Activated CD4-positive, CD25-positive, alpha-beta regulatory T cell treated with anti-CD3 and anti-CD28 coated beads, Interleukin-2, amount 50 U/mL, for 72 hours (primary cell): Measurements from ENCODE around the gene MIEN1.
"Not testable (repeated sequence)": the region's sequence is repeated elsewhere in the genome, so short reads cannot be mapped to it uniquely, and the experiment has no call there.

Source experiments
- DNase-seq: peaks from one replicate; pipeline ENCODE4 v3.0.0; 2021

The MIEN1 gene, protein sequence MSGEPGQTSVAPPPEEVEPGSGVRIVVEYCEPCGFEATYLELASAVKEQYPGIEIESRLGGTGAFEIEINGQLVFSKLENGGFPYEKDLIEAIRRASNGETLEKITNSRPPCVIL

DNA sequence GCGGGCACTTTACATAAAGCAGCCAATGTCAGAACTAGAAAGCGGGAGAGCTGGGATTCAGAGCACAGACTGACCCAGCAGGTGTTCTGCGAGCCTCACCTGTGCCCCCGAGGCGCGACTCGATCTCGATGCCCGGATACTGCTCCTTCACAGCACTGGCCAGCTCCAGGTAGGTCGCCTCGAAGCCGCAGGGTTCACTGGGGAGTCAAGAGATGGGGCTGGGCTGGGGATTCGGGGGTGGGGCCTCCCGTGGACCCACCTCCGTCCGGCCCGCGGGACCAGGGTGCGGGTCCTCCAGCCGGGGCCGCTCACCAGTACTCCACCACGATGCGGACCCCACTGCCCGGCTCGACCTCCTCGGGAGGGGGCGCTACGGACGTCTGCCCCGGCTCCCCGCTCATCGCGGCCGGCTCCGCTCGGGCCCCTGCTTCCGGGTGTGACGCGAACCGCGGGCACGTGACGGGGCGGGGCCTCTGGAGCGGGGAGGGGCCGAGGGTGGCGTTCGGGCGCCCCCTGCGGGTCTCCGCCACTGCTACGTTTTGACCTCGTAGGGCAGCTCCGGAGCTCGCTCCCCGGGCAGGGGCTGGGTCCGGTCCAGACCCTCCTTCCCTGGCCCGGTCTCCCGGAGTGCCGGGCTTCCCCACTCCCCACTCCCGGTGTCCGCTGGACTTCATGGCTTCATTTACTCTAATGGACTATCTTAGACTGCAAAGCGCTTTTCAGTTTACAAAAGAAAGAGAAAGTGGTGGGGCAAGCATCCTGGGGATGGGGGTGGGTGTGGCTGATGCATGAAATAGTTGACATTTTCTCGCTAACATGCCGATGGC is at the start of gene MIEN1:
Gene MIEN1 (minus strand): TSS at position 438 of the 827 bp plus-strand sequence. CDS start 37 bp downstream, at position 401.
- DNase-seq: peak; percentile 98

DNA sequence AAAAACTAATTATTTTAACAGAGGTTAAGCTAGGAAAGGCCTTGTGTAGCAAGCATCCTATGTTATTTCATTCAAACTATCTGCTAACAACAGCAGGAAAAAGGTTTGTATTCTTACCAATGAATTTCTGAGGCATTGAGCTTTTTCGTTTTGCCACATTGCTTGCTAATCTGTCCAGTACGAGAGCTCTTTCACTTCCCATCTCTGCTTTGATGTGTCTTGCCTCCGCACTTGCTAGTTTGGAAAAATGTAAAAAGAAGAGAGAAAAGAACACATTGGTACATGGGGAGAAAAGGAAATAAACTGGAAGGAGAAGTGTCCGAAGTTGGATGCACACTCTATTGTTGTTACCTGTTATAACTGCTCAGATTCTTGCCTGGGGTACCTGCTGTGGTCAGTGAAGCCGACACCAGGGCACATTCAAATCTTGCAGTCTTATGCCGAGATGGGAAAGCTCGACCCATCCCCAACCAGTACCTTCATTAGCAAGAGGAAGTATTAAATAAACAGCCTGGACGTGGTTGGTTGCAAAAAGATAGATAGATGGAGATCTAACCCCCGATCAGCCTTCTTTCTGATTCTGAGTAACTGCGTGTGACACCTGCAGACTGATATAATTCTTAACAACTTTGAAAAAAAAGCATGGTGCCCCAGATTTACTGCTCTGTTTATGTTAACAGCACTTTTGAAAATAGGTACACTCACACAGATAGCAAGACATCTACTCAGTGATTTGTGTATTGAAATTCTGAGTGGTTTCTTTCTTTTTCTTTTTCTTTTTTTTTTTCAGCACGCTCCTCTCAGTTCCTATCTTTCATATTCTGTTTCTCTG is 47.4 kb upstream of the MIEN1 start:
- no peak for DNase-seq

DNA sequence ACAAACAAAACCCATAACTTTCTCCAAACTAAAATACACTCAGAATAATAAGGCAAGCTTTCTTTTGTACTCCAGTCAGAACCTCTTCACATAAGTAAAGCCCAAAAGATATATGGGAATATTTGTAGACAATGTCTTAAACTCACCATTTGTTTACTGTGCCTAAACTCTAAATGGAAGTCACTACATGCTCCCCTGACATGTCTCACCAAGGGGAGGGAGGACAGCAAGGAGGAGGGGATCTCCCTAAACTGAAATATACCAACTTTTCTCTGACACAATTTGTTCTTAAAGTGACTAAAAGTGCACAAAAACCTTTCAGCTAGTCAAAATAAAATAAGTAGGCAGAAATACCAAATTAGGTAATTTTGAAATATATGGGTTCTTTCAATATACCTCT is 45.9 kb upstream of the MIEN1 start:
- no peak for DNase-seq

DNA sequence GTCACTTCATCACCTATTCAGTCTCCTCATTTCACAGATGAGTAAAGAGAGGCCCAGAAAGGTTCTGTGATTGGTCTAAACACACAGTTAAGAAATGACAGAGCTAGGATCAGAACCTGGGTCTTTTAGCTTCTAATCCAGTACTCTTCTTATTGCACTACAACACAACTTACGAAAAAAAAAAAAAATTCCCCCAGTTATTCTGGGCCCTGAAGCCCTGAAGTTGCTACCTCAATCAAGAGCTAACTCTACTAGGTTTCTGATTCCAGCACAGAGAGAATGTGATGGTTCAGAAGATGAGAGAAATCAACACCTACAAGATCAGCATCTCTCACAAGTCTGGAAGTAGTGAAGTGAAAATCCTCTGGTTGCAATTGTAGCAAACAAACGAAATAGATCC is 44.7 kb upstream of the MIEN1 start:
- DNase-seq: no peak

DNA sequence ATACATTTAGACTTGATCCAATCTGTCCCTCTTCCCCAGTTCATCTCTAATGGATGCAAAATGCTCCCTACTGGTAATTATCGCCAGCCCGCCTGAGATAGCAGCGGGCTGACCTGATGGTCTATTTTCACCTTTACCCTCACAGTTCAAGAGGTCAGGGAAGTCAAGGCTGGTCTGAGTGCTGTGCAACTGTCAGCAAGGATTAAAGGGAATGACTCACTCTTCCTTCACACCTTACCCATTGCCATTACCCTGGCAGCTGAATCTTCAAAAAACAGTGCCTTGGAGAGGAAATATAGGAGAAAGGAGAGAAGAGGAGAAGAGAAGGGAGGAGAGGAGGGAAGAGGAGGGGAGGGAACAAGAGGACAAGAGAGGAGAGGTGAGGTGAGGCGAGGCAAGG is 43.7 kb upstream of the MIEN1 start:
- no peak for DNase-seq

DNA sequence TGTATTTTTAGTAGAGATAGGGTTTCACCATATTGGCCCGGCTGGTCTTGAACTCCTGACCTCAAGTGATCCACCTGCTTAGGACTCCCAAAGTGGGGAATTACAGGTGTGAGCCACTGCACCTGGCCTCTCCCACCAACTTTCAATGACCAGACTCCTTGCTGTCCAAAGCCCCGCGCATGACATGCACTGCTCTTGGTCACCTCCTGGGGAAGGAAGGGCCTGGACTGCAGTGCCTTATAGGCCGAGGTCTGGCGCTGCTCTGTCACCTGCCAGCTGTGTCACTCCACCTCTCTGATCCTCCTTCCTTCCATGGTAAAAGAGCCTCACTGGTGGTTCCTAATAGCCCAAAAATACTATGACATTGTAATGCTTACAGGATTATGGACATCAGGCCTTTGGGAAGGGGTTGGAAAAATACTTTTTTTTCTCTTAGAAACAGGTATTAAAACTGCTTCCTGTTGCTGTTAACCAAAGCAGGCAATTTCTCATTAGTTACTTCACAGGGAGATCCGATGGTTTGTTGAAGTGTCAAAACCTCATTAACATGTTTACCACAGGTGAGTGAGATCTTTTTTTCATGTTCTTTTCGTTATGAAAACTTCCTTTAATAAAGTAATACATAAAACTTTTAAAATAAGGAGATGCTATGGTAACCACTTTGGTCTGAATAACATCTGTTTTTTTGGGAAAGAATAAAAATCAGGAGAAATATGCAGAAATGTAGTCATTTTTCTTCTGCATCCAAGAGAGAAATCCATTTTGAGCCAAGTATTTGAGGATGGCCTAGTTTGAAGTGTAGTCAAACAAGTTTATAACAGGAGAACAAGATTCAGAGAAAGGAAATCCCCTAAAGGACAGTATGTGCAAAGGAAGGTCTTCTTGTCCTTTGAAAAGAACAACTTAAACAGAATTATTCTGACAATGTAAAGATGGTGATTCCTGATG is 42.9 kb upstream of the MIEN1 start:
- DNase-seq: no peak

DNA sequence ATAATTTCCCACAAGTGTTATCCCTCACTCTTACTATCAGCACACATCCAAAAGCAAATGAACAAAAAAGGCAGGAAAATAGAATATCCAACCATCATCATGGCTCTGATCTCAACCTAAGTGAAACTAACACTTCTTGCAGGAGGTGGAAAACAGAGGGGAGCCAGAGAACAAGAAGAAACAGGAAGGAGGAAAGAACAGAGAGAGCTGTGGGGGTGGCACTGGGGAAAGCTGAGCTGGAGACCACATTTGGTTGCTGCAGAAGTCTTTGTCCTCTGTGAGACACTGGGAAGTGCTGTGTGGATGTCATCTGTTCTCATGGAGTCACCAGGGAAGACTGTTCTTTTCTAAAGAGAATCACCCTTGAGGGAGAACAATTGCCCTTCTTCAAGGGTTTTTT is 42.1 kb upstream of the MIEN1 start:
- no peak for DNase-seq

DNA sequence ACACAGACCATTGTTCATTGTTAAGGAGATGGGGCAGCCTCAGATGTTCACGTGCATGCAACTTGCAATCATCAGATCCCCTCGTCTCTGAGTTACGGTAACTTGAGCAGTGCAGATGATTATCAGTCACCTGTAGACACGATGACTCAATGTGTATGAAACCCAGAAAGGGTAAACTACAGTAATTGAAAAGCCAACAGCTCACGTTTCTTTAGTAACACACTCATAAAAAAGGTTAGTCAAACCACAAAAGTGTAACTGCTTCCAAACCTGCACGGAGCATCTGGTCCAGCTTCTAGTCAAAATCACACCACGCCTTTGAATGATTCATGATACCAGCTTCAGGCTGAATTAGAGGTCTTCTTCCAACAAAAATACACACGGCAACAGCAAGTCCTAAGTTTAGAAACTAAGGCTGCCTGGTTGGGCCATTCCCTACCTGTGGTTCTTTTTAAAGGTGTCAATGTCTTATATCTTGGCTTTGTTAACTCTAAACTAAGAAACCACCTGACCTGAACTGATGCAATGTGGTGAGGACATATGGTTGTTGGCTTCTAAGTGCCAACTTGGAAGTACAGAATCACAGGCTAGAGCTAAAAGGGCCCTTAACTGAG is 39.7 kb upstream of the MIEN1 start:
- DNase-seq: no peak

DNA sequence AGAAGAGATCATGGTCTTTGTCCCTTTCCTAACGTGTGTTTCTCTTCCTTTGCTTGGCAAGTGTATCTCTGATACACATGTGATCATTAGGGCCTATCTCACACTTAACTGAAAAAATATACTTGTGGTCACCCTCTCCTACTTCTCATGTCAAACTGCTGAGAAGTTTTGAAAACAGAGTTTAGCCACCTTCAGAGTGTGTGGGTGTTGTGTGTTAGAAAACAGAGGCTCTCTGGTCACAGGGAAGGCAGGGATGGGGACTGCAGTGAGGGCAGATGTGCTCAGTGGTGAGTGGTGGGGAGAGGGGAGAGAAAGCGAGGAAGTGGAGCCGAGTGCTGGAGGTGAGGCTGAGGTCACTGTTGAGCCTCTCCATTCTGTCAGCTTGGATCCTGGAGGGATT is 36.8 kb upstream of the MIEN1 start:
- DNase-seq: no peak

DNA sequence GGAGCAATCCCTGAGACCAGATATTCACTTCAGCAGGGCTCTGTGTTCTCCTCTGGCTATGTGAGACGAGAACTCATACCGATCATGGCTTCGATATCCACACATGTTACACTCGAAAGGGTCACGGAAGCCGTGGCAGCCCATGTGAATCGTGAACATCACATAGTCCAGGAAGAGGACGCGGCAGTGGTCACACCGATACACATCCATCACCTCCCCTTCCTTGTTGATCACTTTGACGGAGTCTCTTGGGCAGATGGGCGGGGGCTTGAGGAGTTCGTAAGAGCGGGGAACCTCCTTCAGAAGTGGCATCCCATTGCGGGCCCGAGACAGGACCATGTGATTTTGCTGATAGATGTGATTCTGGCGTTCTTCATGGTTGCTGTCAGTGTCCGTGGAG is 35.4 kb upstream of the MIEN1 start:
- DNase-seq: no peak

DNA sequence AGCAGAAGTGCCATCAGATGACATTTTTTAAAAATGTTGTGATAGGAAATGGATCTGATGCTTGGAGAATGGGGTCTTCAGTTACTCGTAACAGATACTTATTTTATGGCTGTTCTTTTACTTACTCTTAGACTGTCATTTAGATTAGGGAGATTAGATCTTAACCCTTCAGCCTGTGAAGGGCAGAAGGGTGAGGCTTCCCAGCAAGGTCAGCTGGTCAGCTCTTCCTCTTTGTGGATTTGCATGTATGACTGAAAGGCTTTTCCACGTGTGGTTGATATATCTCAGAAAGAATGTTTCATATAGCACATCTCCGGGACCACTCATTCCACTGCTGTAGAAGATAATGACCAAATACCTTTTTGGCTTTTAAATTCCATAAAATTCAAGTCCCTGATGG is 34.8 kb upstream of the MIEN1 start:
- no peak for DNase-seq

DNA sequence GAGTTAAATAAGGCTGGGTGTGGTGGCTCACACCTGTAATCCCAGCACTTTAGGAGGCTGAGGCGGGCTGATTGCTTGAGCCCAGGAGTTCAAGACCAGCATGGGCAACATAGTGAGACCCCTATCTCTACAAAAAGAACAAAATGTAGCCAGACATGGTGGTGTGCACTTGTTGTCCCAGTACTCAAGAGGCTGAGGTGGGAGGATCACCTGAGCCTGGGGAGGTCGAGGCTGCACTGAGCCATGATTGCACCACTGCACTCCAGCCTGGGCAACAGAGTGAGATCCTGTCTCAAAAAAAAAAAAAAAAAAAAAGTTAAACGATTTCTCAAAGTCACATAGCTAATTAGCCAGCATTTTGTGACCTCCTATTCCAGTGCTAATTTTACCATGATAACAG is 33.8 kb upstream of the MIEN1 start:
- DNase-seq: not testable (repeated sequence)

DNA sequence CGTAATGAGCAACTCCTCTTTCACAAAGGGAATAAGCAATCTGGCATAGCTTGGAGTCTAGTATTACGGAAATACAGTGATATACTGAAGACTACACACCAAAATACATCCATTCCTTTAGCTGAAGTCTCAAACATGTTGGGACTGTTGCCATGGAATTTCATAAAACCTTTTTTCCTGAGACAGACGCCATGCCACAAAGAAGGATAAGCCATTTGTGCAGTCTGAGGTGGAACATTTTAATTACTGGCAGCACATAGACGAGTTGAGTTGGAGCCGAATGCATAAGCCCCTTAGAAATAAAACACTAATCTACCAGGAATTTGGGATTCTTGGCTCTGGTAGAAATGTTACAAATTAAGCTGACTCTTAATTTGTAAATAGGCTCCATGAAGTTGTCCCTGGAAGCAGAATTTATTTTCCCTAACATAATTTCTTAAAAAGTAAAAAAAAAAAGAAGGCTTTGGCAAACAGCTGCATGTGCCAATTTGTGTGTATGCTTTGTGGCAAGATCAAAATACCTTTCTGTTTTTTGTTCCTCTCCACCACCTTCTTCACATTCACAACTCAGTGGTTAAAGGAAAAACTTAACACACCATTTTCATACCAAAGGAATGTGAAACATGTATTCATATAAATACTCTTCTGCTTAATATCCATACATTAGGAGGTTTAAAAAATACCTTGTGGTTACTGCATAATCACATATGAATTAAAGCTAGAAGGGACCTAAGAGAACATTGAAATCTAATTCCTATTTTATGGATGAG is 32.9 kb upstream of the MIEN1 start:
- DNase-seq: no peak

DNA sequence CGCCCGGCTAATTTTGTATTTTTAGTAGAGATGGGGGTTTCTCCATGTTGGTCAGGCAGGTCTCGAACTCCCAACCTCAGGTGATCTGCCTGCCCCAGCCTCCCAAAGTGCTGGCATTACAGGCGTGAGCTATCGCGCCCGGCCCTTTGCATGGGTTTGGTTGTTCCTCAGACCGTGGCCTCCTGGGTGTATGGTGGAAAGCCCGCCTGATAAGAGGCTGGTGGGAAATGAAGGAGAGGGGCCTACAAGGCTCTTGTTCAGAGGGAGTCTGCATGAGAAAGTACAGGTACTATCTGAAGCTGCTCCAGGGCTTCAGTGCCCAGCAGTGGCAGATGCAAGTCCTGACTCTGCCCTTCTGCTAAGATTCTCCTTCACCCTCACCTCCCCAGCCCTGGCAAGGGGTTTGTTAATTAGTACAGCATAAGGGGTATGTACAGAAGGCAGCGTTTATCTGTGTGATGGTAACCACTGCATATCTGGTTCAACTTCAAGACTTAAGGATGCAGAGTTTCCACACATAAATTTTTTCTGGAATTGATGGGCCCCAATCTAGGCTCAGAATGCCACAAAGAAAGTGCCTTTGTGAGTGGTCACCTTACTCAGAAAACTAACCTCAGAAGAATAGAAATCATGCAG is 31.6 kb upstream of the MIEN1 start:
- DNase-seq: no peak

DNA sequence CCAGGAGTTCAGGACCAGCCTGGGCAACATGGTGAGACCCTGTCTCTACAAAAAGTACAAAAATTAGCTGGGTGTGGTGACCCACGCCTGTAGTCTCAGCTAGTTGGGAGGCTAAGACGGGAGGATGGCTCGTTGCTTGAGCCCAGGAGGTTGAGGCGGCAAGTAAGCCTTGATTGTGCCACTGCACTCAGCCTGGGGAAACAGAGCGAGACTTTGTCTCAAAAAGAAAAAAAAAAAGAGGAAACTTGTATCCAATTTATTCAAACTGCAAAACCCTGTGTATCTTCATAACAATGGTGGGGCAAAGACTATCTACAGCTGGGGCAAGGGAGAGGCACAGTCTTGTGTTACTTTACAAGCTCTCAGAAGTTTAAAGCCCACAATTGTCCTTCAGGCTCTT is 28.9 kb upstream of the MIEN1 start:
- DNase-seq: no peak

DNA sequence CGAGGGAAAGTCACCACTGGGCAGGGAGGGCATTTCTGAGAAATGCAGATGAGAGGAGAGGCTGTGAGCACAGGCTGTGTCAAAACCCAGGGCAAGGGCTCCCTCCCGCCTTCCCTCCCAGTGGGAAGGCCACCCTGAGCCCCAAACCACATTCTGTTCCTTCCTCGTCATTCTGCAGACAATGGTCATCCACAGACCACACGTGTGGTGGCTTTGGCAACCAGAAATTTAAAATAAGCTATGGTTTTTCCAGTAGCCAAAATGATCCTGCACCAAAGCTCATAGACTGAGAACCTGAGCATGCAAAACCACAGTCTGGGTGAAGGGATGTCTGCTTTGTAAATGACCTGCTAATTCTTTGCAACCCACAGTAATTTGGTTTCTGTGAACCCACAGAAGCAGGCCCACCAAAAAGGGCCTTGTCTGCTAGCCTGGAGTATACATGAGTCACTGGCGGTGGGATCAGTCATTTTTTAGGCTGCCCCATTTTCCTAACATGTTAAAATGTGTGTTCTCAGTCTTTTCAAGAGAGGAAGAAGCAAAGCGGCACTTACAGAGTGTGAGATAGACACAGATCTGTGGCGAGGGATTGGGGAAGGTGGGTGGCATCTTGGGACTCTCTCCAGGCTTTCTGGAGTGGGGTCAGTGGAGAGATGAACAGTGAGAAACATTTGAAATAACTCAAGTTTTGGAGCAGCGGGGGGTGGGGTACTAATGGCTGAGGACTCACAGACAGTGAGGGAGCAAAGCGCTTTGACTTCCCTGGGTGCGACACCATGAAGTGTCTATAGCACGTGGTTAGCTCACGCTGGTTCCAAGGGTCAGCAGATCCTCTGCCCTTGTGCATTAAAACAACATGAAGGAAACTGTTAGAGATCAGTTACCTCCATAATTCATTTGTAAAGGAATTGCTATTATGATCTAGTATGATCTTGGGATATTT is 27.9 kb upstream of the MIEN1 start:
- DNase-seq: peak; percentile 51

DNA sequence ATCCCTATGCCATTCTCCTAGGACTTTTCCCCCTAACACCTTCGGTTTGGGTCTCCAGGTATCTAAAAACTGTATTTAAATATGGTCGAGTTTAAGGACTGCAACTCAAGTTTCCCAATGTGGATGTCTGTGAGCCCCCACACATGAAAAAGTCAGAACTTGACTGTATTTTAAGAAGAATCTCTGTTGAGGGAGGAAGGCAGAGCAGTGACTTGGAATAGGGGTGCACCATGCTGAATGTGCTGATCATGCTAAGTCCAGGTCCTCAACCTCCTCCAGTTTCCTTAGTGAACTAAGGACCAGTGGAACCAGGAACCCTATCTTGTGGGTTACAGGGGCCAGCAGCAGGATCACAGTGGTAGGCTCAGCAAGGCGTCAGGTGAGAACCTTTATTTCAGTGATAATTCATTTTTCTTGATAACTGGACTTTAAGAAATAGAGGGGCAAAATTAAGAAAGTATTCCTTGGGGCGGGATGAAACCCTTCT is 26.9 kb upstream of the MIEN1 start:
- DNase-seq: no peak

DNA sequence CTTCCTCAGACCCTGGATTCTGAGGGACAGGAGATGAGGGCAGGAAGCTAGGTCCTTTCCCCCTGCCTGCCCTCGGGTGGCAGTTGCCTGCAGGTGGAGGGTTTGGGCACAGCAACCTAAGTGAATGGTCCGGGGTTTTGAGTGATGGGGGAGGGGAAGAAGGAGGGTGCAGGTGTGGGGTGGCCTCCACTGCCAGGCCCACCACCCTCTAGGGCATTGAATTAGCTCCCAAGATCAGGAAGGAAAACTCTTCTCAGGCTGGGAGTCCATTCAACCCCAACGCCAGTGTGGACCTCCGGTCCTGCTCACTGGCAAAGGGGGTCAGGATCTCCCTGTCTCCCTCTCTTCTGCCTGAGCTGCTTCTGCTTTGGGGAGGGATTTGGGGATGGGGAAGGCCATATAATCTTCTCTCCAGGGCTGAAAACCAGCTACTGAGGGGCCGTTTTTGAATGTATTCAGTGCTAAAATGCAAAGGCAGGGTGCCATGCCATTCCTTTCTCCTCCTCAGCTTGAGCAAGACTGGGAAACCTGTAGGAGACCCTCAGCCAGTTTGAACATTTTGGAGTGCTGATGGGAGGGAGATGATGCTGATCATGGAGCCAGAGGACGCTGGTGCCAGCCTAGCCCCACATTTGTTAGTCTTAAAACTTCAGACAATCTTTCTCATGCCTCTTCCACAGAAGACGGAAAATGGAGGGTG is 26.2 kb upstream of the MIEN1 start:
- DNase-seq: no peak
